Ascending aorta (tissue), 2 donors: Measurements from ENCODE around the gene ARPC2. TPM values are rescaled to one million over a fixed set of nuclear protein-coding genes. Genes with fewer than 3 reads are reported as not detected.

Experiments
- DNase-seq, 2 donors: peaks; one replicate each; pipeline ENCODE4 v3.0.0-alpha.2; 2019; ENCODE audit warnings: low spot score in 2 of 2
- H3K27ac ChIP-seq, 2 donors: fragments of 200-600 bp; sonication (generic); one replicate each; pipeline ENCODE4 v1.5.1; 2016 to 2017; ENCODE audit warnings: mild to moderate bottlenecking in 1 of 2
- H3K27me3 ChIP-seq: fragments of 200-600 bp; sonication (generic); one replicate; pipeline ENCODE4 v1.5.1; 2017
- H3K36me3 ChIP-seq, 2 donors: fragments of 200-600 bp; sonication (generic); one replicate each; pipeline ENCODE4 v1.5.1; 2016
- H3K4me1 ChIP-seq, 2 donors: fragments of 200-600 bp; sonication (generic); one replicate each; pipeline ENCODE4 v1.5.1; 2016 to 2017; ENCODE audit warnings: mild to moderate bottlenecking in 1 of 2
- H3K4me3 ChIP-seq, 2 donors: fragments of 200-600 bp; sonication (generic); one replicate each; pipeline ENCODE4 v1.5.1; 2016 to 2017; ENCODE audit warnings: mild to moderate bottlenecking in 1 of 2
- H3K9me3 ChIP-seq, 2 donors: fragments of 200-600 bp; sonication (generic); one replicate each; pipeline ENCODE4 v1.5.1; 2016
- intact Hi-C: fragments of 100-400 bp; cut with DNase I; formaldehyde crosslinking; loops from one replicate; pipeline ENCODE4 v1.15.1; 2023
- total RNA-seq: library from RNA; depleted of rRNA; stranded (reverse); fragments of >200 nt; gene quantifications from one replicate; pipeline ENCODE4 v1.1.0, GENCODE V29; 2016
- TF ChIP-seq, protein P1 (sequence below), 3 experiments: fragments of 200-600 bp in 2 of 3; fragments of 450-650 bp in 1 of 3; sonication (generic) in 2 of 3; IDR thresholded peaks; one replicate each; pipeline ENCODE4 v1.5.1; 2016 to 2019; ENCODE audit warnings: antibody characterized with exemption in 3 of 3, mild to moderate bottlenecking in 1 of 3, moderate library complexity in 1 of 3

Gene ARPC2
- total RNA-seq, 1 donor from 2014 or later: 237 TPM

DNA sequence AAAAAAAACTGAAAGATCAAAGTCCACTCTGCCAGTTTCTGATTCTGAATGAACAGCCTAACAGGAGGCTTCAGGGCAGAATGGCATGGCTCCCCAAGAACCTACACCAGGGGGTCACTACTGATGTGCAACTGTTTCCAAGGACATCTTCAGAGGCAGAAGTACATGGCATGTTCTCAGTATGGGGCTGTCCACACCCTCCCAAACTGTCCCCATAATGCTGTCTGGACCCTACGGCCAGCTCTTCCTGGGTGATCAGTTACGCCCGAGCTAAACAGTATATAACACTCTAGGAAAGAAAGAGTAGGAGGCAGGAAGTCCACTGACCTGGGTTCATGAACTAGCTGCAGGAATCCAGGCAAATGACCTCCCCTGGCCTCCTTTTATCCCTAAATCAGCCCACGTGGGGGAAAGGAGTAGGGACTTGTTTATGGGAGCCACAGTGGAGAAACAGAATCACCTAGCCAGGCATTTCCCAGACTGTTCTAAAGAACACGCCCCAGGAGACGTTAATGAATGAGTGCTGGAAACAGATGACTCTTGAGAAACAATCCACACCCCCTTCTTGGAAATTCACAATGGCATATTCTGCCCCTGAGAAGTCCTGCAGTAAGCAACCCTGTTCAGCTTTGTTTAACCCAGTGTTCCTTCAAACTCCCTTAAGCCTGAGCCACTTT lies 72.8 kb downstream of the ARPC2 start:
- Histone ChIP-seq H3K27ac (peak overlapping the region; percentile 98 to 99), H3K4me3 (peak overlapping the region; percentile 73 to 88), H3K4me1 (peaks cover 32 to 65% of the 10 kb centered on the region in 2 donors), H3K9me3 (no peaks in the 10 kb centered on the region), H3K27me3 (no peaks in the 10 kb centered on the region), H3K36me3 (no peaks in the 10 kb centered on the region)
- intact Hi-C loops: loop anchor here (5.0 kb wide), 1 partner anchor 278 kb away; the partner anchor contains the start of genes CNOT9 and USP37
- TF ChIP-seq, protein P1, sequence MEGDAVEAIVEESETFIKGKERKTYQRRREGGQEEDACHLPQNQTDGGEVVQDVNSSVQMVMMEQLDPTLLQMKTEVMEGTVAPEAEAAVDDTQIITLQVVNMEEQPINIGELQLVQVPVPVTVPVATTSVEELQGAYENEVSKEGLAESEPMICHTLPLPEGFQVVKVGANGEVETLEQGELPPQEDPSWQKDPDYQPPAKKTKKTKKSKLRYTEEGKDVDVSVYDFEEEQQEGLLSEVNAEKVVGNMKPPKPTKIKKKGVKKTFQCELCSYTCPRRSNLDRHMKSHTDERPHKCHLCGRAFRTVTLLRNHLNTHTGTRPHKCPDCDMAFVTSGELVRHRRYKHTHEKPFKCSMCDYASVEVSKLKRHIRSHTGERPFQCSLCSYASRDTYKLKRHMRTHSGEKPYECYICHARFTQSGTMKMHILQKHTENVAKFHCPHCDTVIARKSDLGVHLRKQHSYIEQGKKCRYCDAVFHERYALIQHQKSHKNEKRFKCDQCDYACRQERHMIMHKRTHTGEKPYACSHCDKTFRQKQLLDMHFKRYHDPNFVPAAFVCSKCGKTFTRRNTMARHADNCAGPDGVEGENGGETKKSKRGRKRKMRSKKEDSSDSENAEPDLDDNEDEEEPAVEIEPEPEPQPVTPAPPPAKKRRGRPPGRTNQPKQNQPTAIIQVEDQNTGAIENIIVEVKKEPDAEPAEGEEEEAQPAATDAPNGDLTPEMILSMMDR (IDR thresholded peaks at IDR 0.05): no peak
- DNase-seq: no peak

DNA sequence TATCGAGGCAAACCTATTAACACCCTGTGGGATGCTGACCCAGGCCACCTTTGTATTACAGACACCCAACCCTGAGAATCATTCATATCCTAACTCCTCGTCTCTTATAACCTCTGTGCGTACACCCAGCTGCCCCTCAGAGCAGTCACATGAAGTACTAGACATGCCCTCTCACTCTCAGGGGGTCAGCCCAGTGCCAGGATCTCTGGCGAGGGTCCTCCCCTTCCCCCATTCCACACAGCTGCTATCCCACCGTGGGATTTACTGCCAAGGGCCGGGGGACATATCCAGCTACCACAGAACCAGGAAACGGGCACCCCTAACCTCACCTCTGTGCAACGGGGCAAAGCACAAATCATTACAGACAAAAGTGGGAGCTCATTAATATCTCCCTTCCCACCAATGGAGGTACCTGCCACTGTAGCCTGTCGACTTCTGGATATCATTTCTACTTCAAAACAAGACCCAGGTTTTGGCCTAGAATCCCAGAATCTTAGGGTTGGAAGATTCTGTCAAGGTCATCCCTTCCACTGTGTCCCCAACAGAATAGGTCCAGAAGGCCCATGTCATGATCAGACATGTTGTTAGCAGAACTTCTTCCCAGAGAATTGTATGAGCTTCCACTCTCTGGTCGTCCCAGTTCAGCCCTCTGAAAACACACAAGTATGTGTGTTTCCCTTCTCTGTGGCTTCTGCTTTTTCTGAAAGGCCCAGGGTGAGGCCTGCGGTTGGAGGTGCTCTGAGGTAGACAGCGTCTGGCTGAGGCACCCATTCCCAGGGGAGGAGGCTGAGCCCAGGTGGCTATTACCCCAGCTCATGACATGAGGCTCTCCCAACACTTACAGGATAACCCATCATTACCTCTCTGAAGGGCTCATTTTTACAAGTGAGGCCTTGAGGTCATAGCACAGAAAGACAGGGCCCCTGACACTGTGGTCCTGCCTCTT lies 73.6 kb downstream of the ARPC2 start:
- Histone ChIP-seq H3K9me3 (no peaks in the 10 kb centered on the region), H3K27ac (peak overlapping the region; percentile 98 to 99), H3K4me3 (peak overlapping the region; percentile 73 to 88), H3K36me3 (no peaks in the 10 kb centered on the region), H3K4me1 (peaks cover 30 to 66% of the 10 kb centered on the region in 2 donors), H3K27me3 (no peaks in the 10 kb centered on the region)
- DNase-seq: no peak
- intact Hi-C loops: no loop called here
- TF ChIP-seq, protein P1 (IDR thresholded peaks at IDR 0.05): no peak

GRCh38 chr2:218291318-218292047 lies 74.5 kb downstream of the ARPC2 start:
- no peaks in the 10 kb centered on the region for H3K9me3 ChIP-seq
- DNase-seq: no peak
- H3K27me3 ChIP-seq: no peaks in the 10 kb centered on the region
- H3K36me3 ChIP-seq: no peaks in the 10 kb centered on the region
- H3K4me3 ChIP-seq: peak overlapping the region; percentile 73 to 88
- peaks cover 28 to 66% of the 10 kb centered on the region in 2 donors for H3K4me1 ChIP-seq
- H3K27ac ChIP-seq: peak overlapping the region; percentile 98 to 99
- TF ChIP-seq, protein P1 (IDR thresholded peaks at IDR 0.05): no peak
- intact Hi-C loops: loop anchor here (2.0 kb wide), 1 partner anchor 105 kb away; no protein-coding TSS in a partner anchor

DNA sequence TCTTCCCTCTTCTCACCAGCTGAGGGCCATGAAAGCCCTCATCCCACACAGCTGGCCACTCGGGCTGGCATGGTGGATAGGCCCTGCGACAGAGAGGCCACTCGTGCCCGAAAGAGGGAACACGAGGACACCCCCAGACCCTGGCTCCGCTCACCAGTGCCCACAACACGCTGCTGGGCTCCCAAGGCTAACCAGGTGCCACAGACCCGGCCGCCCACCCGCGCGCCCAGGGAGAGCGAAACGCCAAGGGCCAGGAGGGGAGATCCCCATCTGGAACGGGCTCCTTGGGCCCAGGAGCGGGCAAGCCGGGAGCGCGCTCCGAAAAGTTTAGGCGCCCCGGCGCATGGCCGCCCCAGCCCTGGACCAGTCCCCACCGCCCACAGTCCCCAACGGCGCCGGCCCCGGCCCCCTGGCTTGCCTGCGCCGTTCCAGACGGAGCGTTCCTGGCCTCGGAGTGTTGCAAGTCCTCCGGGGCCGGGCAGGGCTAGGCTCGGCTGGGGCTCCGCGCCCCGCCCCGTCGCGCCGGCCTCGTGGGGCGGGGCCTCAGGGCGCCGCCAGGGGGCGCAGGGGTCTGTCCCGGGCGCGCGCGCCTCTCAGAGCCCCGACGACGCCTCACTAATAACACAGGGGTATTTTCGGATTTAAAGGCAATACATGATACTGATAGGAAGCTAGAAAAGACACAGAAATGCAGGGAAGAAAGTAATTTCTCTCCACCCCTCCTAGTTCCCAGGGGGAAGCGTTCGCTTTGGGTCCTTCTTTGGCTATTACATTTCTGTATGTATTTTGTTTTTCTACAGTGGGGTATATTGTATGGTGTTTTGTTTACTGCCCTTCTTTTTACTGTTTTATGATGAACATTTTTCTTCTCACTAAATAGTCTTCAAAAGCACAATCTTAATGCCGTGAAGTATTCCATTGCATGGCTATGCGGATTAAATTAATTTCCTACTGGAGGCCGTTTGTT lies 75.3 kb downstream of the ARPC2 start, which contains the start of gene TMBIM1:
TSS of gene TMBIM1 (minus strand) at position 456 of the 967 bp plus-strand sequence. CDS start 10,362 bp downstream, outside the sequence.
- peak within 1 kb of the TSS; percentile 73 to 88 for H3K4me3 ChIP-seq
- no peaks in the 10 kb centered on the region for H3K36me3 ChIP-seq
- H3K27ac ChIP-seq: peak within 1 kb of the TSS; percentile 98 to 99
- H3K27me3 ChIP-seq: no peaks in the 10 kb centered on the region
- TF ChIP-seq, protein P1 (IDR thresholded peaks at IDR 0.05): peak; percentile 53 to 97 (median 53)
- intact Hi-C loops: loop anchor here (2.0 kb wide), 1 partner anchor 104 kb away; no protein-coding TSS in a partner anchor
- DNase-seq: peak; percentile 44 to 94
- no peaks in the 10 kb centered on the region for H3K9me3 ChIP-seq
- H3K4me1 ChIP-seq: peaks cover 28 to 73% of the 10 kb centered on the region in 2 donors
